Measurements from ENCODE around the gene C6. TPM values are rescaled to one million over a fixed set of nuclear protein-coding genes. Genes with fewer than 3 reads are reported as not detected.
"Not testable (repeated sequence)": the region's sequence is repeated elsewhere in the genome, so short reads cannot be mapped to it uniquely, and the experiment has no call there.

C6 gene
- total RNA-seq, 2 donors from 2014 or later, result 54.4 to 178 TPM

DNA sequence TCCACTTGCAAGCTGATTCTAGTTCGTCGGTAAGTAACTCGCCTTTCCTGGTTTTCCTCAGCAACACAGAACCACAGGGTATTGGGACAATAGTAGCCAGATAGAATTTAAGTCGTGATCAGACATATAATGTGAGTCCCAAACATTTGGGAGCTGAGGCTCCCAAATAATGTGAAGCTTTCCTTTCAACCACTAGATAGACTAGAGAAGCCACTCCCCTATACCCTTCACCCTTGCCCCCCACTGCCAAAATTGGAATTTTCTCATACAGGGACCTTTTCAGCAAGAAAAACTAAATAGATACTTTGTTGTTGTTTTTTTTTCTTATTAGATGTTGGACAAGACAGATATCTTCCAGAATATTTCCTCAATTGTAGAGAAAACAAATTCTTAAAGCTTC lies 1.9 kb downstream of the C6 start:
- no peaks in the 10 kb centered on the region for H3K9me3 ChIP-seq
- H3K27me3 ChIP-seq, result no peaks in the 10 kb centered on the region
- H3K4me3 ChIP-seq, result peak overlapping the region in 1 of 2 donors; percentile 36
- TF ChIP-seq, protein P1, sequence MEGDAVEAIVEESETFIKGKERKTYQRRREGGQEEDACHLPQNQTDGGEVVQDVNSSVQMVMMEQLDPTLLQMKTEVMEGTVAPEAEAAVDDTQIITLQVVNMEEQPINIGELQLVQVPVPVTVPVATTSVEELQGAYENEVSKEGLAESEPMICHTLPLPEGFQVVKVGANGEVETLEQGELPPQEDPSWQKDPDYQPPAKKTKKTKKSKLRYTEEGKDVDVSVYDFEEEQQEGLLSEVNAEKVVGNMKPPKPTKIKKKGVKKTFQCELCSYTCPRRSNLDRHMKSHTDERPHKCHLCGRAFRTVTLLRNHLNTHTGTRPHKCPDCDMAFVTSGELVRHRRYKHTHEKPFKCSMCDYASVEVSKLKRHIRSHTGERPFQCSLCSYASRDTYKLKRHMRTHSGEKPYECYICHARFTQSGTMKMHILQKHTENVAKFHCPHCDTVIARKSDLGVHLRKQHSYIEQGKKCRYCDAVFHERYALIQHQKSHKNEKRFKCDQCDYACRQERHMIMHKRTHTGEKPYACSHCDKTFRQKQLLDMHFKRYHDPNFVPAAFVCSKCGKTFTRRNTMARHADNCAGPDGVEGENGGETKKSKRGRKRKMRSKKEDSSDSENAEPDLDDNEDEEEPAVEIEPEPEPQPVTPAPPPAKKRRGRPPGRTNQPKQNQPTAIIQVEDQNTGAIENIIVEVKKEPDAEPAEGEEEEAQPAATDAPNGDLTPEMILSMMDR (IDR thresholded peaks at IDR 0.05), result no peak
- no peaks in the 10 kb centered on the region for H3K36me3 ChIP-seq
- no peak overlapping the region for H3K27ac ChIP-seq
- H3K4me1 ChIP-seq, result no peaks in the 10 kb centered on the region
- DNase-seq (ENCODE audit: low spot score), result no peak

DNA sequence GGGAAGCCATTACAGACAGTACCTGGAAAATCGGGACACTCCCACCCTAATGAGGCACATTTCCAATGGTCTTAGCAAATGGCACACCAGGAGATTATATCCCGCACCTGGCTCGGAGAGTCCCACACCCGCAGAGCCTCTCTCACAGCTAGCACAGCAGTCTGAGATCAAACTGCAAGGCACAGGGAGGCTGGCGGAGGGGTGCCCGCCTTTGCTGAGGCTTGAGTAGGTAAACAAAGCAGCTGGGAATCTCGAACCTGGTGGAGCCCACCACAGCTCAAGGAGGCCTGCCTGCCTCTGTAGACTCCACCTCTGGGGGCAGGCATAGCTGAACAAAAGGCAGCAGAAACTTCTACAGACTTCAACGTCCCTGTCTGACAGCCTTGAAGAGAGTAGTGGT lies 7.9 kb downstream of the C6 start:
- peaks cover 0 to 14% of the 10 kb centered on the region in 2 donors for H3K9me3 ChIP-seq
- H3K4me3 ChIP-seq; H3K36me3 ChIP-seq; H3K27me3 ChIP-seq; H3K27ac ChIP-seq; DNase-seq (ENCODE audit: low spot score); H3K4me1 ChIP-seq: not testable (repeated sequence)

DNA sequence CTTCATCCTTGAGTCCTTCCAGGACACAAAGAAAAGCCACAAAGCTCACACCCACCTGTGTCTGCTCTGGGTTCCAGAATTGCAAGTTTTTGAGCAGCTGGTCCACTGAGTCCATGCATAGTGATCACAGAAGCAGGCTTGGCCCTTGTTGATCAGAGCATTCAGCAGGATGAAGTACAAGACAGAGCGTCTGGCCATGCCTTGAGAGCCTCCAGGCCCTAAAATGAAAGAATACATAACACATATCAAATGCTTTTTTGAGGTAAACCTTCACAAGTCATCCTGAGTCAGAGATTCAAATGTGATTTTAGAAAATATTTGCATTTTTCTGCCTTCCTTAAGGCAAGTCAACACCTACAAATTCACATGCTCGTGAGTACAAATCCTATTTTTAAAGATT lies 10.3 kb downstream of the C6 start:
- Histone ChIP-seq H3K36me3 (no peaks in the 10 kb centered on the region), H3K27me3 (no peaks in the 10 kb centered on the region), H3K27ac (no peak overlapping the region), H3K4me1 (no peaks in the 10 kb centered on the region), H3K9me3 (peaks cover 0 to 14% of the 10 kb centered on the region in 2 donors), H3K4me3 (no peak overlapping the region)
- TF ChIP-seq, protein P1 (IDR thresholded peaks at IDR 0.05), result no peak
- no peak for DNase-seq (ENCODE audit: low spot score)

DNA sequence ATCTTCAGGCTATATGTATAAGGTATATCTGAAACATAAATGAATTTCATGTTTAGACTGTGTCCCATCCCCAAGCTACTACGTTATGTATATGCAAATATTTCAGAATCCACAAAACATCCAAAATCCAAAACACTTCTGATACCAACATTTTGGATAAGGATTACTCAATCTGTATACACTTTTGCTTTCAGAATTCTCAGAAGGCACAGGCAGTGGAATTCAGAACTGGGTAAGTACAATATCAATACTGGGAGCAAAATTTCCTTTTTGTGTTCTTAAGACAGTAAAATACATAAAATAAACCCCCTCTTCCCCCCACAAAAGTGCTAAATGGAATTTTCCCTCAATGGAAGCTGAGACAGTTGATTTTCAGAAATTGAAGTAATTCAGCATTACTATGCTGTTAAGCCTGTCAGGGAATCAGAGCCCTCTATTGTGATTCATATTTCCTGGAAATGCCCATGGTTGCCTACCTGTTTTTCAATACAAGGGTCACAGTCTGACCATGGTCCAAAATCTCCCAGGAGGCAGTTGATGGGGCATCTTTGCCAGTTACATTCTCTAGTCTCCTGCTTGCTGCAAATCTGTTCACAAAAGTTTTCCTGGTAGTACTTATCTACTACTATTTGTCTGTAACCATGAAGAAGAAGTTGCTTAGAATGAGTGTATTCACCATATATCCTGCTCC lies 12.1 kb downstream of the C6 start:
- no peak for DNase-seq (ENCODE audit: low spot score)
- H3K36me3 ChIP-seq, result no peaks in the 10 kb centered on the region
- TF ChIP-seq, protein P1 (IDR thresholded peaks at IDR 0.05), result no peak
- H3K27ac ChIP-seq, result no peak overlapping the region
- H3K4me1 ChIP-seq, result no peaks in the 10 kb centered on the region
- peaks cover 0 to 14% of the 10 kb centered on the region in 2 donors for H3K9me3 ChIP-seq
- no peak overlapping the region for H3K4me3 ChIP-seq
- no peaks in the 10 kb centered on the region for H3K27me3 ChIP-seq

DNA sequence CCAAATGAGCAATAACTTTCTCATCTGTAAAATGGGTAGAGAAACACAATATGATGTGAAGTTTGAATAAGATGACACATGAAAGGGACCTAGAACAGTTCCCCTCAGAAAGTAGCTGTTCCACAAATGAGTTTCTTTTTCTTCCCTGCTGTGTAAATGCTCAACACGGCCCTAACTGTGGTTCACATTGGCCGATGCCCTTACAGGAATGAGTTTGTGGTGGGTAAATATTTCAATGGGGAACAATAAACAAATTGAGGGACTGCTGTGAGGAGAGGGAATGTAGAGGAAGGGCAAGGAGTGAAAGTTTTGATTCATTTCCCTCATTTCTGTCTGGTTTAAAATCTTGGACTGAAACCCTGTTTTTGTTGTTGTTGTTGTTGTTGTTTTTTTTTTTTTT lies 12.8 kb downstream of the C6 start:
- DNase-seq (ENCODE audit: low spot score), result no peak

DNA sequence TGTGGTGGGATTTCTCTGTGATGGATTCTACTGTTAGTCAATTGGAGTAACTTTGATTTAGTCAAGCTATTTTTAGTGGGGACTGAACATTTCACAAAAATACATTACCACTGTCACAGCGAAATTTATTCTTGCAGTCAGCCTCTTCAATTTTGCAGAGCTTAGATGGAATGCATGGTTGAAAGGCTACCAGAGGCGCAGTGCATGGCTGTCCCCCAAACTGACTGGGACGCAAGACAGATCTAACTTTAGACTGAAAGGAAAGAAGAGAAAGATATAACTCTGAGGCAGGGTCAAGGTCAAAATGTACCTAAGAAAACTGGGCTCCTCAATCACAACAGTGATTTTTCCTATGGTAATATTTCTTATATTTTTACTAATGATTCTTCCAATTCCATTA lies 13.7 kb downstream of the C6 start:
- H3K36me3 ChIP-seq, result no peaks in the 10 kb centered on the region
- H3K27ac ChIP-seq, result peak overlapping the region in 1 of 2 donors; percentile 44
- DNase-seq (ENCODE audit: low spot score), result no peak

More for the DNA sequence above, 12.8 kb downstream of the C6 start:
- Histone ChIP-seq H3K9me3 (peaks cover 0 to 10% of the 10 kb centered on the region in 2 donors), H3K27ac (no peak overlapping the region), H3K4me3 (no peak overlapping the region), H3K27me3 (no peaks in the 10 kb centered on the region), H3K36me3 (no peaks in the 10 kb centered on the region), H3K4me1 (no peaks in the 10 kb centered on the region)
- TF ChIP-seq, protein P1 (IDR thresholded peaks at IDR 0.05), result no peak

More for the DNA sequence above, 13.7 kb downstream of the C6 start:
- Histone ChIP-seq H3K27me3 (no peaks in the 10 kb centered on the region), H3K4me3 (no peak overlapping the region), H3K9me3 (peaks cover 0 to 1% of the 10 kb centered on the region in 2 donors), H3K4me1 (peaks cover 0 to 3% of the 10 kb centered on the region in 2 donors)
- TF ChIP-seq, protein P1 (IDR thresholded peaks at IDR 0.05), result no peak

Measured in right atrium auricular region (tissue), 2 donors.